AG09319 (cell line): ENCODE data around the gene TCERG1L.

Source experiments
- DNase-seq: peaks from one replicate; pipeline ENCODE4 v3.0.0-alpha.2; 2010; ENCODE audit warnings: low read depth; ENCODE audit errors: extremely low read depth
- TF ChIP-seq, protein P1 (sequence below): IDR thresholded peaks from 2 replicates; pipeline ENCODE4 v1.5.1; 2011; ENCODE audit warnings: low read depth, mild to moderate bottlenecking, inconsistent platforms, low read length, moderate library complexity

TCERG1L gene

DNA sequence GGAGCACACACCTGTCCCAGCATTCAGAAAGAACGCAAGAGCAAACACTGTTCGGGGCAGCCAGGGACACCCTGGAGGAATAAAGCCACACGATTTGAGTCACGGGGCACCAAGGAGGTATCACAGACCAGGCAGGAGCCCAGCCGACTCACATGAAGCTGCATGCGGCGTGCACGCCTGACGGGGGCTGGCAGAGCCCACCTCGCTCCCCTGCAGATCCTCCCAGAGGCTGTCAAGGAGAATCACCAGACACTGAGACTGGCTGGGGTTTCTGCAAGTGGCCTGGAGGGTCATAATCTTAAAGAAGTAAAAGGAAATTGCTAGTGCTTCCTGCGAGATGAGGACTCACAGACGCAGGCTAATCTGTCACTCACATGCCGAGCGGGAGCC is 61.6 kb downstream of the TCERG1L start:
- no peak for DNase-seq
- TF ChIP-seq, protein P1, sequence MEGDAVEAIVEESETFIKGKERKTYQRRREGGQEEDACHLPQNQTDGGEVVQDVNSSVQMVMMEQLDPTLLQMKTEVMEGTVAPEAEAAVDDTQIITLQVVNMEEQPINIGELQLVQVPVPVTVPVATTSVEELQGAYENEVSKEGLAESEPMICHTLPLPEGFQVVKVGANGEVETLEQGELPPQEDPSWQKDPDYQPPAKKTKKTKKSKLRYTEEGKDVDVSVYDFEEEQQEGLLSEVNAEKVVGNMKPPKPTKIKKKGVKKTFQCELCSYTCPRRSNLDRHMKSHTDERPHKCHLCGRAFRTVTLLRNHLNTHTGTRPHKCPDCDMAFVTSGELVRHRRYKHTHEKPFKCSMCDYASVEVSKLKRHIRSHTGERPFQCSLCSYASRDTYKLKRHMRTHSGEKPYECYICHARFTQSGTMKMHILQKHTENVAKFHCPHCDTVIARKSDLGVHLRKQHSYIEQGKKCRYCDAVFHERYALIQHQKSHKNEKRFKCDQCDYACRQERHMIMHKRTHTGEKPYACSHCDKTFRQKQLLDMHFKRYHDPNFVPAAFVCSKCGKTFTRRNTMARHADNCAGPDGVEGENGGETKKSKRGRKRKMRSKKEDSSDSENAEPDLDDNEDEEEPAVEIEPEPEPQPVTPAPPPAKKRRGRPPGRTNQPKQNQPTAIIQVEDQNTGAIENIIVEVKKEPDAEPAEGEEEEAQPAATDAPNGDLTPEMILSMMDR: no peak

DNA sequence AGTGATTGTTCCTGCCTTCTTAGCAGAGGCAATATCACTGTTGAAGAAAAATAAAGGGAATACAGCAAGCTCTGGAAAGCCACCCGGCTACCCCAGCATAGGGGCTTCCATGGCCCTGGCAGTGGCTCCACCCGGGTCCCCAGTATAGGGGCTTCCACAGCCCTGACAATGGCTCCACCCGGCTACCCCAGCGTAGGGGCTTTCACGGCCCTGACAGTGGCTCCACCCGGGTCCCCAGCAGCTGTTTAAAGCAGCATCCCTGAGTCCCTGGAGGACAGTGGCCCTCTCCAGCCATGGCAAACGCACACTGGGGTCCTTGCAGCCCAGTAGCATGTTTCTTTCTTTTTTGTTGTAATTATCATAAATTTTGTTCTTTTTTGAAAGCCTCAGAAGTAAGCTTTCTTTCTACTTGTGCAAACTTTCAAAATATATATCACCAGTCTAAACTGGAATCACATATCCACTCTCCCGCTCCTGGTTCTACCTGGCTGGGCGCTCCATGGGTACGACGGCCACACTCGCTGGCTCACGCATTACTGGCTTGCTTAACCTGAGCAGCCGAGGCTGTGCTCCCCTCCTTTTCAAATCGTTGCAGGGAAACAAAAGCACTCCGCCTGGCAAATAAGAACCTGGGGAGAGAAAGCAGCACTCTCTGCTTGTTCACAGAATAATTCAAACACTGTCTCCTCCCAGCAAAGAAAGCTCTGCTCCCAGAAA is 62.1 kb downstream of the TCERG1L start:
- DNase-seq: no peak
- TF ChIP-seq, protein P1: no peak

DNA sequence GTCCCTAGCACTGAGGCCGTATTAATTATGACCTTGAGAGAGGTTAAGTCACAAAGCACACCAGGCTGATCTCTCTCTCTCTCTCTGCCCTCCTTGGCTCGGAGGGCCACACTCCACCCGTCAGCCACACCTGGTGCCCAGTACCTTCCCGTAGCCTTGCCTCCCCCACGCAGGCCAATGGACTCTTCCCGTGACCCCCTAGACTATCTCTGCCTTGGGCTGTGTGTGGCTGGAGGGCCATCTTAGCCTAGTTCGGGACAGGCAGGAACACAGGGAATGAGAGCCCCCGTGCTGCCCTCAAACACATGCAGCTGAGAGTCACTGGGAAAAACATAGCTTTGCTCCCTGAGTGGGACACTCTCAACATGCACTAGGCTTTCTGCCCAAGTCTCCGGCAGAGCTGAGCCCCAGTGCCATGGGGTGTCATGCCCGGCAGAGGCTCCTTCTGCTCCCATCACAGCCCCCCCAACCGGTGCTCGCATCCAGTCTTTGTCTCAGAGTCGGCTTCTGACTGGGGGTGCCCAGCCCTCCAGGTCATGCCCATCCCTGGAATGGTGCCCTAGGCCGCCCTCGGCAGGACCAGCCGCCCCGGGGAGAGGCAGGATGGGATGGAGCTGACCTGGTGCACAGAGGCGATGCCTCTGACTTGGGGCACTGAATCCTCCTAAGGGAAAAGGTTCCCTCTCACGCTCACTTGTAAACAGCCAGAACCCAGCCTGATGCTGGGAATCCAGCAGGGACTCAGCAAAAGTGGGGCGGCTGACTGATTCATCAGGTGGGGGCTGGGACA is 63.0 kb downstream of the TCERG1L start:
- DNase-seq: no peak
- TF ChIP-seq, protein P1: no peak

DNA sequence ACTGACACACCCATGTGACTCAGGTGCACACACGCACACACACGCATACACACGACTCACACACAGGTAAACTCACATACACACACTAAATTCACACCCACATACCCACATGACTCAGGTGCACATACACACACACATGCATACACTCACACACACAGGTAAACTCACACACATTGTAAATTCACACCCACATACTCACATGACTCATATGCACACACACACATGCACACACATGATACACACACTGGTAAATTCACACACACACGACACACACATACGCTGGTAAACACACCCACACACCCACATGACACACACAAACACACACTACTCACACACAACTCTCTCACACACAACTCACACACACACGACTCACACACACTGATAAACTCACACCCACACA is 63.6 kb downstream of the TCERG1L start:
- TF ChIP-seq, protein P1: no peak
- no peak for DNase-seq

DNA sequence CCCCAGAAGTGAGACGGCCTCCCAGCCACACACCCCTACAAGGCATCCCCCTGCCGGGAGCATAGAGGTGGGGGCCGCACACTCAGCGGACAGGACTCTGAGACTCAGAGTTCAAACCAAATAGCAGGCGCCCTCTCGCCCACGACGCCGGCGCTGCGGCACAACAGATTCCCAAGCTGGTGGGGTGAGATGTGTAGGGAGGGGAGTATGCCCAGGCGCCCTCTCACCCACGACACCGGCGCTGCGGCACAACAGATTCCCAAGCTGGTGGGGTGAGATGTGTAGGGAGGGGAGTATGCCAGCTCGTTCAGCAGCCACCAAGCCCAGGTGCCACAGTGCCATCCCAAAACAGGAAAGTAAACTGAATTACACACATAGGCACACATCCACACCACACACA is 64.7 kb downstream of the TCERG1L start:
- DNase-seq: no peak
- TF ChIP-seq, protein P1: no peak

DNA sequence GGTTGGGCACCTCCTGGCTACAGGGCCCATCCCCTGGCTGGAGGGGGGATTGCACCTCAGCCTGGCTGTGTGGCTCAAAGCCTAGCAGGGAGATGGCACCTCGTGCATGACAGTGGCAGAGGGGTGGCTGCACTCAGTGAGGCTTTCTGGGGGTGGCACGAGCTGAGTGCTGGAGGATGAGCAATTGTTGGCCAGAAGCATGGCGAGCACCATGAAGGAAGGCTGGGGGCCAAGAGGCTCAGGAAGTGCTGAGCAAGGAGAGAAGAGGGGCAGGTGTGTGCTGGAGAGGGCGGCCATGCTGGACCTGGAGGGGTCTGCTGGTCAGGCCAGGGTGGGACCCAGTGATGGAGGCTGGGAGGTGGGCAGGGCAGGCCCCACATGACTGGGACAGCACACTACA is 65.4 kb downstream of the TCERG1L start:
- DNase-seq: no peak
- TF ChIP-seq, protein P1: no peak

DNA sequence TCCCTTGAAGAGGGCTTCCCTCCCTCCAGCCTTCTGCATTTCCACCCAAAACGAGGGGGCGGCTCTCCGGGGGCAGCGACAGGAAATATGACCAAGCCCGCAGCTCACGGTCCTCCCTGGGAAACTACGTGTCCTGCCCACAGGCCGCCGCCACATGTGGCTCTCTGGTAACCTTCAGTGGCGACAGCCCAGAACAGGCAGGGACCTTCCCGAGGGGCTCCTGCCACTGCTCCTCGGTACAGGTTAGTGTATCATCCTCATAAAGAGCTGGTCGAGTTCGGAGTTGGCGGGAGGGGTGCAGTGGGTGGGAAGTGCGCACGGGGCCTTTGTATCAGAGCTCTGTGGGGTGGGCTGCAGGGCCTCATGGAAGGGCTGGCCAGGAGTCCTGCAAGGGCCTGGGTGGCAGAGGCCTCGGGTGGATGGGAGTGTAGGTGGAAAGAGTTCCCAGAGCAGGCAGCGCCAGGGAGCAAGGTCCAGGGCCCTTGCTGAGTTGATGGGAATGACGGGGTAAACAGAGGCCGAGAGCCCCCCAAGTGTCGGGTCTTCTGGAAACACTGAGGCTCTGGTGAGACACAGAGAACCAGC is 66.0 kb downstream of the TCERG1L start:
- TF ChIP-seq, protein P1: no peak
- DNase-seq: no peak
